ENCODE results near the gene ERCC2. TPM values are rescaled to one million over a fixed set of nuclear protein-coding genes. Genes with fewer than 3 reads are reported as not detected.

ERCC2 gene
- total RNA-seq, 2 donors from 2014 or later = 87.9 to 105 TPM

- Mint-ChIP-seq H3K4me3 (no peak overlapping the region), H3K9me3 (no peaks in the 10 kb centered on the region), H3K27me3 (ENCODE audit: insufficient read depth) (peaks cover 7% of the 10 kb centered on the region), H3K36me3 (ENCODE audit: low read depth) (no peaks in the 10 kb centered on the region), H3K27ac (no peak overlapping the region), H3K4me1 (peaks cover 4% of the 10 kb centered on the region)
- no peak overlapping the region for H3K27ac ChIP-seq (ENCODE audit: low read depth, low read length)
- TF ChIP-seq CTCF (conservative IDR thresholded peaks at IDR 0.05) = no peak
- no peak overlapping the region for H3K4me3 ChIP-seq (ENCODE audit: low read length)
- no peak for DNase-seq
- no peak overlapping the region for H3K9ac ChIP-seq (ENCODE audit: extremely low read depth, low read length, poor library complexity, severe bottlenecking)
- H3K4me1 ChIP-seq (ENCODE audit: control insufficient read depth, insufficient read depth, low read length) = no peaks in the 10 kb centered on the region
- no peaks in the 10 kb centered on the region for H3K9me3 ChIP-seq (ENCODE audit: control insufficient read depth, low read length)
- WGBS, 2 experiments (ENCODE audit: insufficient coverage in 1 of 2, insufficient read length in 1 of 2) = 83 to 94% methylated on average over 9 to 10 of the region's 10 CpGs
- H3K27me3 ChIP-seq (ENCODE audit: control insufficient read depth, insufficient read depth, low read length, poor library complexity, severe bottlenecking) = no peaks in the 10 kb centered on the region
- H3K36me3 ChIP-seq (ENCODE audit: control insufficient read depth, insufficient read depth, low read length) = no peaks in the 10 kb centered on the region
These were observed 36.6 kb downstream of the ERCC2 start for GRCh38 chr19:45333609-45334303.

- H3K27me3 Mint-ChIP-seq (ENCODE audit: insufficient read depth) = peaks cover 5% of the 10 kb centered on the region
- 87 to 90% methylated on average over 7 of the region's 7 CpGs for WGBS, 2 experiments (ENCODE audit: insufficient coverage in 1 of 2, insufficient read length in 1 of 2)
- H3K27me3 ChIP-seq (ENCODE audit: control insufficient read depth, insufficient read depth, low read length, poor library complexity, severe bottlenecking) = no peaks in the 10 kb centered on the region
- no peaks in the 10 kb centered on the region for H3K36me3 Mint-ChIP-seq (ENCODE audit: low read depth)
- H3K4me3 ChIP-seq (ENCODE audit: low read length) = no peak overlapping the region
- H3K4me3 Mint-ChIP-seq = no peak overlapping the region
- no peak for DNase-seq
- H3K9me3 Mint-ChIP-seq = no peaks in the 10 kb centered on the region
- no peaks in the 10 kb centered on the region for H3K9me3 ChIP-seq (ENCODE audit: control insufficient read depth, low read length)
- no peak for TF ChIP-seq CTCF (conservative IDR thresholded peaks at IDR 0.05)
- H3K36me3 ChIP-seq (ENCODE audit: control insufficient read depth, insufficient read depth, low read length) = no peaks in the 10 kb centered on the region
- H3K27ac ChIP-seq (ENCODE audit: low read depth, low read length) = no peak overlapping the region
- no peak overlapping the region for H3K9ac ChIP-seq (ENCODE audit: extremely low read depth, low read length, poor library complexity, severe bottlenecking)
- H3K27ac Mint-ChIP-seq = no peak overlapping the region
- H3K4me1 ChIP-seq (ENCODE audit: control insufficient read depth, insufficient read depth, low read length) = no peaks in the 10 kb centered on the region
- peaks cover 2% of the 10 kb centered on the region for H3K4me1 Mint-ChIP-seq
These were observed 39.0 kb downstream of the ERCC2 start for GRCh38 chr19:45331411-45331810.

- Mint-ChIP-seq H3K4me3 (no peak overlapping the region), H3K9me3 (no peaks in the 10 kb centered on the region), H3K36me3 (ENCODE audit: low read depth) (no peaks in the 10 kb centered on the region), H3K4me1 (peaks cover 8% of the 10 kb centered on the region), H3K27ac (no peak overlapping the region), H3K27me3 (ENCODE audit: insufficient read depth) (peaks cover 14% of the 10 kb centered on the region)
- Histone ChIP-seq H3K4me3 (ENCODE audit: low read length) (no peak overlapping the region), H3K9ac (ENCODE audit: extremely low read depth, low read length, poor library complexity, severe bottlenecking) (no peak overlapping the region), H3K27me3 (ENCODE audit: control insufficient read depth, insufficient read depth, low read length, poor library complexity, severe bottlenecking) (no peaks in the 10 kb centered on the region), H3K27ac (ENCODE audit: low read depth, low read length) (no peak overlapping the region), H3K9me3 (ENCODE audit: control insufficient read depth, low read length) (no peaks in the 10 kb centered on the region), H3K4me1 (ENCODE audit: control insufficient read depth, insufficient read depth, low read length) (peaks cover 7% of the 10 kb centered on the region), H3K36me3 (ENCODE audit: control insufficient read depth, insufficient read depth, low read length) (no peaks in the 10 kb centered on the region)
- 76 to 81% methylated on average over 12 to 13 of the region's 13 CpGs for WGBS, 2 experiments (ENCODE audit: insufficient coverage in 1 of 2, insufficient read length in 1 of 2)
- no peak for TF ChIP-seq CTCF (conservative IDR thresholded peaks at IDR 0.05)
- no peak for DNase-seq
These were observed 42.8 kb downstream of the ERCC2 start for GRCh38 chr19:45327404-45328143.
